Heart left ventricle (tissue), 16 donors: Measurements from ENCODE around the gene ARHGAP44. TPM values are rescaled to one million over a fixed set of nuclear protein-coding genes. Genes with fewer than 3 reads are reported as not detected.

ENCODE experiments used
- ATAC-seq, 4 donors: fragments of 200-7000 bp; cut with Tn5 transposase; one replicate each; pipeline ENCODE4 v1.9.1; 2020 to 2022; ENCODE audit warnings: moderate library complexity in 4 of 4, mild to moderate bottlenecking in 3 of 4, moderate number of reproducible peaks in 1 of 4
- DNase-seq, 5 donors: peaks; one replicate each; pipeline ENCODE4 v3.0.0-alpha.2; 2020
- H3K27ac ChIP-seq, 12 donors: fragments of 200-600 bp; sonication (generic) in 4 of 12; one replicate each; pipeline versions ENCODE4 v1.5.0 to v1.8.0; 2016 to 2022; ENCODE audit warnings: mild to moderate bottlenecking in 2 of 12
- H3K27me3 ChIP-seq, 9 donors: fragments of 200-600 bp; sonication (generic) in 2 of 9; one replicate each; pipeline versions ENCODE4 v1.5.1 to v1.8.0; 2016 to 2022; ENCODE audit warnings: mild to moderate bottlenecking in 3 of 9
- H3K36me3 ChIP-seq, 9 donors: fragments of 200-600 bp; sonication (generic) in 2 of 9; one replicate each; pipeline versions ENCODE4 v1.5.0 to v1.8.0; 2018 to 2022; ENCODE audit warnings: mild to moderate bottlenecking in 2 of 9
- H3K4me1 ChIP-seq, 12 donors: fragments of 200-600 bp; sonication (generic) in 4 of 12; one replicate each; pipeline versions ENCODE4 v1.5.0 to v1.8.0; 2016 to 2022; ENCODE audit warnings: mild to moderate bottlenecking in 3 of 12
- H3K4me3 ChIP-seq, 12 donors: fragments of 200-600 bp; sonication (generic) in 4 of 12; one replicate each; pipeline versions ENCODE4 v1.5.0 to v1.8.0; 2017 to 2022; ENCODE audit warnings: mild to moderate bottlenecking in 9 of 12, moderate library complexity in 4 of 12
- H3K9me3 ChIP-seq, 12 donors: fragments of 200-600 bp; sonication (generic) in 4 of 12; one replicate each; pipeline versions ENCODE4 v1.5.0 to v1.8.0; 2016 to 2022; ENCODE audit warnings: mild to moderate bottlenecking in 1 of 12
- POLR2A ChIP-seq, 2 donors: fragments of 450-650 bp; IDR thresholded peaks; one replicate each; pipeline ENCODE4 v1.6.1; 2017; ENCODE audit warnings: antibody characterized with exemption in 2 of 2, mild to moderate bottlenecking in 2 of 2, moderate library complexity in 2 of 2
- WGBS, 4 donors: extraction: QIAGEN DNeasy Blood & Tissue Kit in 2 of 4; methylation state at CpG; one replicate each; pipeline versions ENCODE4 v1.1.5 to v1.1.7; 2013 to 2018; 5-methylcytosine and 5-hydroxymethylcytosine counted together
- intact Hi-C, 10 donors: fragments of 100-400 bp; cut with DNase I; formaldehyde crosslinking; loops; one replicate each; pipeline versions ENCODE4 v1.11.1 to v1.14.2; 2022
- polyA plus RNA-seq, 2 donors: library from polyadenylated mRNA; stranded (reverse); fragments of 200-250 nt; gene quantifications; one replicate each; pipeline ENCODE4 v1.2.3, GENCODE V29; 2013
- total RNA-seq, 9 donors: library from RNA; depleted of rRNA in 2 of 9; stranded (reverse); fragments of >200 nt in 2 of 9; fragmentation: NEBNext Ultra II Directional in 3 of 9; extraction: Animal tissue kit (Norgen Biotek cat#: 25700) in 3 of 9; gene quantifications; one replicate each; pipeline versions ENCODE4 v1.1.0 to v1.2.4, GENCODE V29; 2016 to 2023
- TF ChIP-seq, protein P1 (sequence below), 12 donors: fragments of 200-600 bp; sonication (generic) in 4 of 12; IDR thresholded peaks; one replicate each; pipeline versions ENCODE4 v1.5.0 to v1.8.0; 2018 to 2022; ENCODE audit warnings: antibody characterized with exemption in 12 of 12, mild to moderate bottlenecking in 5 of 12
- donor health status: ischemic (EF 13 %, LVEDD 7.1; RV severe dilation, severe dysfunction).
- donor health status: healthy with polysubstance abuse.
- donor health status: DM: no; HTN: yes; CAD: no.
- donor health status: DM: no; HTN: no; CAD: no.
- donor health status: ischemic (EF 25% LVEDD 6.9; RV normal size, moderate dysfunction).
- donor health status: ischemic (EF 25% LVEDD 5.7; RV mildly dilated, moderate dysfunction).
- donor health status: healthy.
- donor health status: DM: yes; HTN: yes; CAD: no.
- donor health status: ischemic (EF 35%, LVEDD 5.7; RV mildly dilated, moderate dysfunction).
- donor health status: nonischemic (EF 11% LVEDD 7.7; RV severe dilation, severe dysfunction).
- donor health status: DM: yes; HTN: yes; CAD: no.
- donor health status: PGD.
- donor health status: ischemic (EF 29% LVEDD 5.4; RV normal size, mild dysfunction).
- donor health status: nonischemic (EF 23%, LVEDD 6.1; RV moderate dilation, normal function).

Gene ARHGAP44
- total and polyA plus RNA-seq, 11 donors: 4.3 to 15.7 (median 8.6) TPM

DNA sequence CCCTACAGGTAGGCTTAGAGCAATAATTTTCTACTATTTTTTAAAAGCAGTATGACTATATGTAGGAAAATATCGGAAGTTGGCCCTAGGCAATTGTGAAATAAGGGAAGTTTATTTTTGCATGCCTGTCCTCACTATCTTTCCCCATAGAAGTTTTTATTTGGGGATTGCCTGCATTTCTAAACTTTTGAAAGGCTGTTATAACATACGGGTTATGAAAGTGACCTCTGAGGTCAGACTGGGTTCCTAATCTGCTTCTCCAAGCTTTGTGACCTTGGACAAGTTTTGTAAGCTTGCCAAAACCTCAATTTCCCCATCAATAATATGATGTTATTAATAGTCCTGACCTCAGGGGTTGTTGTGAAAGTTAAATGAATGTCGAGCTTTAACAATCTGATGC, 67.1 kb downstream of the ARHGAP44 start:
- no peaks in the 10 kb centered on the region for H3K4me1 ChIP-seq
- no peak for TF ChIP-seq POLR2A (IDR thresholded peaks at IDR 0.05)
- TF ChIP-seq, protein P1, sequence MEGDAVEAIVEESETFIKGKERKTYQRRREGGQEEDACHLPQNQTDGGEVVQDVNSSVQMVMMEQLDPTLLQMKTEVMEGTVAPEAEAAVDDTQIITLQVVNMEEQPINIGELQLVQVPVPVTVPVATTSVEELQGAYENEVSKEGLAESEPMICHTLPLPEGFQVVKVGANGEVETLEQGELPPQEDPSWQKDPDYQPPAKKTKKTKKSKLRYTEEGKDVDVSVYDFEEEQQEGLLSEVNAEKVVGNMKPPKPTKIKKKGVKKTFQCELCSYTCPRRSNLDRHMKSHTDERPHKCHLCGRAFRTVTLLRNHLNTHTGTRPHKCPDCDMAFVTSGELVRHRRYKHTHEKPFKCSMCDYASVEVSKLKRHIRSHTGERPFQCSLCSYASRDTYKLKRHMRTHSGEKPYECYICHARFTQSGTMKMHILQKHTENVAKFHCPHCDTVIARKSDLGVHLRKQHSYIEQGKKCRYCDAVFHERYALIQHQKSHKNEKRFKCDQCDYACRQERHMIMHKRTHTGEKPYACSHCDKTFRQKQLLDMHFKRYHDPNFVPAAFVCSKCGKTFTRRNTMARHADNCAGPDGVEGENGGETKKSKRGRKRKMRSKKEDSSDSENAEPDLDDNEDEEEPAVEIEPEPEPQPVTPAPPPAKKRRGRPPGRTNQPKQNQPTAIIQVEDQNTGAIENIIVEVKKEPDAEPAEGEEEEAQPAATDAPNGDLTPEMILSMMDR (IDR thresholded peaks at IDR 0.05): no peak
- ATAC-seq (no peak), DNase-seq (no peak)
- no peaks in the 10 kb centered on the region for H3K27me3 ChIP-seq
- H3K36me3 ChIP-seq: no peaks in the 10 kb centered on the region
- intact Hi-C loops: no loop called here
- H3K4me3 ChIP-seq: no peak overlapping the region
- no peak overlapping the region for H3K27ac ChIP-seq
- peaks cover 0 to 16% (median 0%) of the 10 kb centered on the region in 12 donors for H3K9me3 ChIP-seq
- 49 to 66% (median 49%) methylated on average over 3 of the region's 3 CpGs for WGBS, 4 donors

DNA sequence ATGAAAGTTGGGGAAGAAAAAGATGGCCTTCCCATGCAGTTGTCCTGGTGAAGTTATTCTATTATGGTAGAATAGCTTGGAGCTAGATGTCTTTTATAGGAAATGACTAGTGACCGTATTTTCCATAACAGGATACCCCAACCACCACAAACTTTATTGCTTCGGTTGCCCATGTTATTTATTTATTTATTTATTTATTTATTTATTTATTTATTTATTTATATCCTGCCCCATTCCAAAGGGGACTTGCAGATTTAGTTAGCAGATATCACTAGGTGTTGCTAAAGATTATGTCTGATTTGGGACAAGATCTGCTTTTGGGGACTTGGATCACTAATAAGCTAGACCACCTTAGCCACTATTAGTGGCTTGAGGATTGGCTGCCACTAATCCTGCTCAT, 68.3 kb downstream of the ARHGAP44 start:
- WGBS, 4 donors: 87 to 97% (median 91%) methylated on average over 2 of the region's 2 CpGs
- DNase-seq (no peak), ATAC-seq (no peak)
- Histone ChIP-seq H3K4me3 (no peak overlapping the region), H3K36me3 (no peaks in the 10 kb centered on the region), H3K9me3 (peaks cover 0 to 16% (median 0%) of the 10 kb centered on the region in 12 donors), H3K4me1 (no peaks in the 10 kb centered on the region), H3K27ac (no peak overlapping the region), H3K27me3 (no peaks in the 10 kb centered on the region)
- intact Hi-C loops: no loop called here
- TF ChIP-seq, protein P1 (IDR thresholded peaks at IDR 0.05): no peak
- no peak for TF ChIP-seq POLR2A (IDR thresholded peaks at IDR 0.05)

DNA sequence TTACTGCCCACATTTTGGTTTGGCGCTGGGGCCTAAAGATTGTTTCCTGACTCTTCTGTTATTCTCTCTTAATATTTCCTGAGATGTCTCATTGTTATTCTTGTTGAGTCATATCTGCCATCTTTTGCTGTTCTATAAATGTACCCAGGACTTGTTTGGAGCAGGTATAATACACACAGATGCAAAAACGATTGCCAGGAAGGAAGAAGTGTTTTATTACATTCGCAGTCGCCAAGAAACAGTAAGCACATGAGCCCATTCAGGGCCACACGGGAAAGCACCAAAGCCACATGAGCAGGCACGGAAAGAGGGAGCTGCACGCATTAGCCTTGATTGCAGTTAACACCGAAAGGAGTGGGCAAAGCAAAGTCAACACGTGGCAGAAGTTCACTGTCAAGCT, 70.2 kb downstream of the ARHGAP44 start:
- Histone ChIP-seq H3K4me1 (no peaks in the 10 kb centered on the region), H3K4me3 (no peak overlapping the region), H3K9me3 (peaks cover 0 to 16% (median 0%) of the 10 kb centered on the region in 12 donors), H3K27ac (no peak overlapping the region), H3K36me3 (no peaks in the 10 kb centered on the region), H3K27me3 (no peaks in the 10 kb centered on the region)
- ATAC-seq (no peak), DNase-seq (no peak)
- intact Hi-C loops: no loop called here
- TF ChIP-seq POLR2A (IDR thresholded peaks at IDR 0.05): no peak
- TF ChIP-seq, protein P1 (IDR thresholded peaks at IDR 0.05): no peak
- 60 to 78% (median 72%) methylated on average over 9 of the region's 9 CpGs for whole genome bisulfite sequencing, 4 donors

DNA sequence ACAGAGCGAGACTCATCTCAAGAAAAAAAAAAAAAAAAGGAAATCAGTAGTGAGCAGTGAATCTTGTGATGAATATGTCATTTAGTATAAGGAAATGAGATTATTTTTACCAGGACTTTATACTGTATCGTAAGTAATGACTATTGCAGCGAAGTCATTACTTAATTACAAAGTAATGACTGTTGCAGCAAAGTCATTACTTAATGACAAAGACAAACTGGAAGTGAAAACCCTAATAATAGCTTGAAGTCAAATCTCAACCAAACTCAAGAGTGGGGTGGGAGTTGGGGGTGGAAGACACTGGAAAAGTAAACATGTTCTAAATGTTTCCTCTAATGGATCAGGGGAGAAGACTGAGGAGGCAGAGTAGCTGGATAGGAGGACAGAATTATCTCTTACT, 76.5 kb downstream of the ARHGAP44 start:
- H3K9me3 ChIP-seq: peaks cover 0 to 7% (median 0%) of the 10 kb centered on the region in 12 donors
- intact Hi-C loops: no loop called here
- H3K27me3 ChIP-seq: no peaks in the 10 kb centered on the region
- no peak overlapping the region for H3K27ac ChIP-seq
- DNase-seq (no peak), ATAC-seq (no peak)
- no peaks in the 10 kb centered on the region for H3K36me3 ChIP-seq
- 84 to 93% (median 91%) methylated on average over 3 of the region's 3 CpGs for WGBS, 4 donors
- H3K4me1 ChIP-seq: no peaks in the 10 kb centered on the region
- no peak overlapping the region for H3K4me3 ChIP-seq
- no peak for TF ChIP-seq POLR2A (IDR thresholded peaks at IDR 0.05)
- TF ChIP-seq, protein P1 (IDR thresholded peaks at IDR 0.05): no peak
